Activated CD8-positive, alpha-beta memory T cell treated with anti-CD3 and anti-CD28 coated beads, Interleukin-2, amount 10 ng/mL, durations not matched to agents 7 days and 5 days (primary cell): ENCODE measurements around the gene HSPB6. TPM values are rescaled to one million over a fixed set of nuclear protein-coding genes. Genes with fewer than 3 reads are reported as not detected.

ENCODE experiments used
- ATAC-seq: fragments of 150-1000 bp; cut with Tn5 transposase; one replicate; pipeline ENCODE4 v1.10.0; 2021; ENCODE audit warnings: moderate library complexity
- CTCF ChIA-PET: fragments of 350-600 bp; sonication (Branson Sonifier 250); formaldehyde crosslinking; loops from one replicate; lab custom pipeline; 2021; ENCODE audit warnings: antibody characterized with exemption; lab: Charles Lee
- DNase-seq: peaks from one replicate; pipeline ENCODE4 v3.0.0-alpha.2; 2020
- H3K27ac Mint-ChIP-seq: one replicate; pipeline ENCODE4 v1.8.0; 2021; ENCODE audit warnings: mild to moderate bottlenecking, mixed read lengths
- H3K27me3 Mint-ChIP-seq: one replicate; pipeline ENCODE4 v1.8.0; 2021; ENCODE audit warnings: mixed read lengths
- H3K36me3 Mint-ChIP-seq: one replicate; pipeline ENCODE4 v1.8.0; 2021; ENCODE audit warnings: mild to moderate bottlenecking, mixed read lengths
- H3K4me1 Mint-ChIP-seq: one replicate; pipeline ENCODE4 v1.8.0; 2021; ENCODE audit warnings: mixed read lengths
- H3K4me3 Mint-ChIP-seq: one replicate; pipeline ENCODE4 v1.8.0; 2021; ENCODE audit warnings: mild to moderate bottlenecking, moderate library complexity, mixed read lengths
- H3K9me3 Mint-ChIP-seq: one replicate; pipeline ENCODE4 v1.8.0; 2022; ENCODE audit warnings: low read depth, mixed read lengths
- total RNA-seq, 2 experiments: library from RNA; stranded (reverse); gene quantifications; one replicate each; pipeline ENCODE4 v1.2.3, GENCODE V29; 2021

HSPB6 gene
- total RNA-seq, 2 experiments from 2014 or later: not detected

- no peak for ATAC-seq
- Mint-ChIP-seq H3K27me3 (peaks cover 4% of the 10 kb centered on the region), H3K4me3 (no peak overlapping the region), H3K27ac (no peak overlapping the region), H3K4me1 (no peaks in the 10 kb centered on the region), H3K9me3 (no peaks in the 10 kb centered on the region), H3K36me3 (no peaks in the 10 kb centered on the region)
- no peak for DNase-seq
- CTCF ChIA-PET: no interaction called here
These were observed 33.4 kb upstream of the HSPB6 start for GRCh38 chr19:35789978-35790944.

GRCh38 chr19:35789195-35789977 is 32.6 kb upstream of the HSPB6 start:
- Mint-ChIP-seq H3K27me3 (no peaks in the 10 kb centered on the region), H3K9me3 (no peaks in the 10 kb centered on the region), H3K4me1 (no peaks in the 10 kb centered on the region), H3K27ac (no peak overlapping the region), H3K36me3 (no peaks in the 10 kb centered on the region), H3K4me3 (no peak overlapping the region)
- ATAC-seq (peak; percentile 6), DNase-seq (no peak)
- CTCF ChIA-PET: interaction anchor here (1.4 kb wide), 1 partner anchor 30 kb away, joined by 3 read pairs; no protein-coding TSS in a partner anchor

- DNase-seq: no peak
- no peaks in the 10 kb centered on the region for H3K4me1 Mint-ChIP-seq
- no peak for ATAC-seq
- no peaks in the 10 kb centered on the region for H3K27me3 Mint-ChIP-seq
- H3K36me3 Mint-ChIP-seq: no peaks in the 10 kb centered on the region
- H3K9me3 Mint-ChIP-seq: no peaks in the 10 kb centered on the region
- H3K27ac Mint-ChIP-seq: no peak overlapping the region
- CTCF ChIA-PET: interaction anchor here (0.8 to 1.4 kb wide), 2 partner anchors 31 to 33 kb away, joined by 3 to 4 read pairs; no protein-coding TSS in a partner anchor
- no peak overlapping the region for H3K4me3 Mint-ChIP-seq
These were observed 31.6 kb upstream of the HSPB6 start for GRCh38 chr19:35788205-35788960.

- no peaks in the 10 kb centered on the region for H3K36me3 Mint-ChIP-seq
- no peaks in the 10 kb centered on the region for H3K4me1 Mint-ChIP-seq
- H3K4me3 Mint-ChIP-seq: no peak overlapping the region
- no peaks in the 10 kb centered on the region for H3K9me3 Mint-ChIP-seq
- DNase-seq (no peak), ATAC-seq (no peak)
- no peaks in the 10 kb centered on the region for H3K27me3 Mint-ChIP-seq
- no peak overlapping the region for H3K27ac Mint-ChIP-seq
- CTCF ChIA-PET: no interaction called here
These were observed 30.5 kb upstream of the HSPB6 start for GRCh38 chr19:35787227-35787799.

- no peak overlapping the region for H3K4me3 Mint-ChIP-seq
- H3K9me3 Mint-ChIP-seq: no peaks in the 10 kb centered on the region
- H3K4me1 Mint-ChIP-seq: no peaks in the 10 kb centered on the region
- no peaks in the 10 kb centered on the region for H3K27me3 Mint-ChIP-seq
- no peak overlapping the region for H3K27ac Mint-ChIP-seq
- no peak for DNase-seq
- no peak for ATAC-seq
- CTCF ChIA-PET: interaction anchor here (1.3 kb wide), 1 partner anchor 33 kb away, joined by 3 read pairs; no protein-coding TSS in a partner anchor
- no peaks in the 10 kb centered on the region for H3K36me3 Mint-ChIP-seq
These were observed 29.7 kb upstream of the HSPB6 start for GRCh38 chr19:35786299-35787160.

GRCh38 chr19:35785339-35785627 is 28.5 kb upstream of the HSPB6 start:
- H3K36me3 Mint-ChIP-seq: peaks cover 1% of the 10 kb centered on the region
- CTCF ChIA-PET: interaction anchor here (1.3 kb wide), 1 partner anchor 34 kb away, joined by 3 read pairs; no protein-coding TSS in a partner anchor
- ATAC-seq: no peak

GRCh38 chr19:35784503-35785338 is 27.9 kb upstream of the HSPB6 start:
- CTCF ChIA-PET: no interaction called here
- DNase-seq (no peak), ATAC-seq (no peak)
- Mint-ChIP-seq H3K36me3 (peaks cover 1% of the 10 kb centered on the region), H3K4me1 (no peaks in the 10 kb centered on the region), H3K9me3 (no peaks in the 10 kb centered on the region), H3K4me3 (no peak overlapping the region), H3K27ac (no peak overlapping the region), H3K27me3 (no peaks in the 10 kb centered on the region)

More at GRCh38 chr19:35785339-35785627, 28.5 kb upstream of the HSPB6 start:
- Mint-ChIP-seq H3K9me3 (no peaks in the 10 kb centered on the region), H3K4me1 (no peaks in the 10 kb centered on the region), H3K4me3 (no peak overlapping the region), H3K27me3 (no peaks in the 10 kb centered on the region), H3K27ac (no peak overlapping the region)
- DNase-seq: no peak

- Mint-ChIP-seq H3K36me3 (peaks cover 2% of the 10 kb centered on the region), H3K4me3 (no peak overlapping the region), H3K27me3 (no peaks in the 10 kb centered on the region), H3K27ac (no peak overlapping the region), H3K9me3 (no peaks in the 10 kb centered on the region), H3K4me1 (no peaks in the 10 kb centered on the region)
- DNase-seq: no peak
- CTCF ChIA-PET: no interaction called here
- ATAC-seq: no peak
These were observed 26.9 kb upstream of the HSPB6 start for GRCh38 chr19:35783469-35784434.

- no peaks in the 10 kb centered on the region for H3K4me1 Mint-ChIP-seq
- H3K27me3 Mint-ChIP-seq: no peaks in the 10 kb centered on the region
- peaks cover 2% of the 10 kb centered on the region for H3K36me3 Mint-ChIP-seq
- H3K27ac Mint-ChIP-seq: no peak overlapping the region
- CTCF ChIA-PET: no interaction called here
- H3K4me3 Mint-ChIP-seq: no peak overlapping the region
- no peak for ATAC-seq
- H3K9me3 Mint-ChIP-seq: no peaks in the 10 kb centered on the region
- DNase-seq: no peak
These were observed 25.8 kb upstream of the HSPB6 start for GRCh38 chr19:35782589-35782988.

- H3K36me3 Mint-ChIP-seq: peaks cover 2% of the 10 kb centered on the region
- H3K9me3 Mint-ChIP-seq: no peaks in the 10 kb centered on the region
- H3K4me3 Mint-ChIP-seq: no peak overlapping the region
- ATAC-seq: no peak
- peaks cover 5% of the 10 kb centered on the region for H3K4me1 Mint-ChIP-seq
- CTCF ChIA-PET: no interaction called here
- H3K27ac Mint-ChIP-seq: no peak overlapping the region
- no peak for DNase-seq
- no peaks in the 10 kb centered on the region for H3K27me3 Mint-ChIP-seq
These were observed 24.8 kb upstream of the HSPB6 start for GRCh38 chr19:35781650-35782049.

GRCh38 chr19:35780717-35781116 is 23.9 kb upstream of the HSPB6 start:
- H3K27ac Mint-ChIP-seq: no peak overlapping the region
- H3K4me3 Mint-ChIP-seq: no peak overlapping the region
- CTCF ChIA-PET: no interaction called here
- no peaks in the 10 kb centered on the region for H3K27me3 Mint-ChIP-seq
- H3K9me3 Mint-ChIP-seq: no peaks in the 10 kb centered on the region
- DNase-seq (no peak), ATAC-seq (no peak)
- H3K4me1 Mint-ChIP-seq: peaks cover 14% of the 10 kb centered on the region
- peaks cover 2% of the 10 kb centered on the region for H3K36me3 Mint-ChIP-seq
